GM12865 (cell line): ENCODE results near the gene INHBE.
"Not testable (repeated sequence)": the region's sequence is repeated elsewhere in the genome, so short reads cannot be mapped to it uniquely, and the experiment has no call there.

Experiments used
- DNase-seq: peaks from one replicate; pipeline ENCODE4 v3.0.0; 2010; ENCODE audit warnings: low read depth
- H3K4me3 ChIP-seq: 2 replicates; pipeline ENCODE4 v1.5.1; 2011; ENCODE audit warnings: mild to moderate bottlenecking, low read depth, low read length, control low read depth
- CTCF ChIP-seq: IDR thresholded peaks from 2 replicates; pipeline ENCODE4 v1.5.1; 2011; ENCODE audit warnings: low read length, control low read depth, low read depth, inconsistent platforms; ENCODE audit not compliant: insufficient read depth; ENCODE audit errors: missing control alignments

Gene INHBE, protein sequence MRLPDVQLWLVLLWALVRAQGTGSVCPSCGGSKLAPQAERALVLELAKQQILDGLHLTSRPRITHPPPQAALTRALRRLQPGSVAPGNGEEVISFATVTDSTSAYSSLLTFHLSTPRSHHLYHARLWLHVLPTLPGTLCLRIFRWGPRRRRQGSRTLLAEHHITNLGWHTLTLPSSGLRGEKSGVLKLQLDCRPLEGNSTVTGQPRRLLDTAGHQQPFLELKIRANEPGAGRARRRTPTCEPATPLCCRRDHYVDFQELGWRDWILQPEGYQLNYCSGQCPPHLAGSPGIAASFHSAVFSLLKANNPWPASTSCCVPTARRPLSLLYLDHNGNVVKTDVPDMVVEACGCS

GRCh38 chr12:57454566-57455373 lies at the start of gene INHBE:
INHBE (plus strand) TSS chr12:57455307; CDS start chr12:57455537, 230 bp downstream.
- H3K4me3 ChIP-seq: no peak within 1 kb of the TSS
- TF ChIP-seq CTCF: no peak
- DNase-seq: no peak

DNA sequence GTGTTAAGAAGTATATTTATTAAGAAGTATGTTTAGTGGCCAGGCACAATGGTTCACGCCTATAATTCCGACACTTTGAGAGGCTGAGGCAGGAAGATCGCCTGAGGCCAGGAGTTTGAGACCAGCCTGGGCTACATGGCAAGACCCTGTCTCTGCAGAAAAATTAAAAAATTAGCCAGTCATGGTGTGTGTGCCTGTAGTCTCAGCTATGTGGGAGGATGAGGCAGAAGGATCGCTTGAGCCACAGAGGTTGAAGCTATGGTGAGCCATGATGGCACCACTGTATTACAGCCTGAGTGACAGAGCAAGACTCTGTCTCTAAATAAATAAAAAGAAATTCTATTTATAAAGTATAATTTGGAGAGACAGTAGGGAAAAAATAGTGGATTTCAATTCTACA lies 44.6 kb upstream of the INHBE start:
- DNase-seq: no peak
- no peak overlapping the region for H3K4me3 ChIP-seq
- no peak for TF ChIP-seq CTCF

GRCh38 chr12:57414160-57414559 lies 40.9 kb upstream of the INHBE start:
- H3K4me3 ChIP-seq, DNase-seq: not testable (repeated sequence)

GRCh38 chr12:57415088-57415487 lies 40.0 kb upstream of the INHBE start:
- H3K4me3 ChIP-seq: no peak overlapping the region
- no peak for DNase-seq
- TF ChIP-seq CTCF: no peak

- no peak for TF ChIP-seq CTCF
- DNase-seq: no peak
- no peak overlapping the region for H3K4me3 ChIP-seq
These were observed 38.8 kb upstream of the INHBE start for GRCh38 chr12:57416039-57416996.

- no peak overlapping the region for H3K4me3 ChIP-seq
- TF ChIP-seq CTCF: no peak
- no peak for DNase-seq
These were observed 36.9 kb upstream of the INHBE start for GRCh38 chr12:57418255-57418654.
